GM23338 (cell line): Measurements from ENCODE around the gene HTR6.

ENCODE experiments used
- CREB1 ChIP-seq: fragments of 250-450 bp; sonication (Bioruptor Pico); IDR thresholded peaks from 2 replicates; pipeline ENCODE4 v1.5.0; 2020; ENCODE audit warnings: low read depth, mild to moderate bottlenecking, moderate library complexity
- EZH2 ChIP-seq: fragments of 200-600 bp; sonication (generic); IDR thresholded peaks from one replicate; pipeline ENCODE4 v1.8.0; 2017; ENCODE audit warnings: antibody characterized with exemption, mild to moderate bottlenecking, low read depth; ENCODE audit not compliant: unreplicated experiment
- NANOG ChIP-seq: IDR thresholded peaks from 2 replicates; pipeline ENCODE4 v1.6.1; 2016; ENCODE audit warnings: antibody characterized with exemption, borderline replicate concordance
- POLR2AphosphoS5 ChIP-seq: IDR thresholded peaks from 2 replicates; pipeline ENCODE4 v1.6.1; 2016; ENCODE audit warnings: antibody characterized with exemption, low read depth
- TF ChIP-seq, protein P1 (sequence below), 2 experiments: fragments of 200-600 bp in 1 of 2; sonication (generic) in 1 of 2; conservative IDR thresholded peaks; 2 replicates each; pipeline versions ENCODE4 v1.5.1 to v1.6.1; 2016 to 2017; ENCODE audit warnings: antibody characterized with exemption in 2 of 2, low read depth in 2 of 2, mild to moderate bottlenecking in 2 of 2, moderate library complexity in 1 of 2

DNA sequence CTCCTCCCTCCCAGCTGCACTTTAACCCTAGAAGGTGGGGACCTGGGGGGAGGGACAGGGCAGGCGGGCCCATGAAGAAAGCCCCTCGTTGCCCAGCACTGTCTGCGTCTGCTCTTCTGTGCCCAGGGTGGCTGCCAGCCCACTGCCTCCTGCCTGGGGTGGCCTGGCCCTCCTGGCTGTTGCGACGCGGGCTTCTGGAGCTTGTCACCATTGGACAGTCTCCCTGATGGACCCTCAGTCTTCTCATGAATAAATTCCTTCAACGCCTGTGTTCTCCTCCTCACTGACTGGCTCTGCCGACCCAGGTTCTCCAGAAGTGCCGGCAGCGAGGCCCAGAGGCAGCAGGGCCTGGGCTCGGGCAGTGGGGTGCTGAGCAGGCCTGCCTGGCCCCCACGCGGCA is 6.5 kb upstream of the HTR6 start:
- TF ChIP-seq, protein P1, sequence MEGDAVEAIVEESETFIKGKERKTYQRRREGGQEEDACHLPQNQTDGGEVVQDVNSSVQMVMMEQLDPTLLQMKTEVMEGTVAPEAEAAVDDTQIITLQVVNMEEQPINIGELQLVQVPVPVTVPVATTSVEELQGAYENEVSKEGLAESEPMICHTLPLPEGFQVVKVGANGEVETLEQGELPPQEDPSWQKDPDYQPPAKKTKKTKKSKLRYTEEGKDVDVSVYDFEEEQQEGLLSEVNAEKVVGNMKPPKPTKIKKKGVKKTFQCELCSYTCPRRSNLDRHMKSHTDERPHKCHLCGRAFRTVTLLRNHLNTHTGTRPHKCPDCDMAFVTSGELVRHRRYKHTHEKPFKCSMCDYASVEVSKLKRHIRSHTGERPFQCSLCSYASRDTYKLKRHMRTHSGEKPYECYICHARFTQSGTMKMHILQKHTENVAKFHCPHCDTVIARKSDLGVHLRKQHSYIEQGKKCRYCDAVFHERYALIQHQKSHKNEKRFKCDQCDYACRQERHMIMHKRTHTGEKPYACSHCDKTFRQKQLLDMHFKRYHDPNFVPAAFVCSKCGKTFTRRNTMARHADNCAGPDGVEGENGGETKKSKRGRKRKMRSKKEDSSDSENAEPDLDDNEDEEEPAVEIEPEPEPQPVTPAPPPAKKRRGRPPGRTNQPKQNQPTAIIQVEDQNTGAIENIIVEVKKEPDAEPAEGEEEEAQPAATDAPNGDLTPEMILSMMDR (conservative IDR thresholded peaks at IDR 0.05; ENCODE audit: low read depth in 2 of 2), result no peak
- no peak for TF ChIP-seq EZH2
- no peak for TF ChIP-seq POLR2AphosphoS5
- no peak for TF ChIP-seq NANOG
- TF ChIP-seq CREB1, result no peak
